ENCODE results near the gene CCDC142.
"Not testable (repeated sequence)": the region's sequence is repeated elsewhere in the genome, so short reads cannot be mapped to it uniquely, and the experiment has no call there.

The CCDC142 gene

GRCh38 chr2:74499267-74499939, 16.6 kb upstream of the CCDC142 start, which contains the start of gene LBX2:
LBX2 (minus strand) TSS chr2:74499603; CDS start chr2:74499537, 66 bp downstream.
- no peak for DNase-seq

- no peak for DNase-seq
Measured at GRCh38 chr2:74498500-74499266, 15.9 kb upstream of the CCDC142 start.

- peak; percentile 22 for DNase-seq
Measured at GRCh38 chr2:74497777-74498499, 15.1 kb upstream of the CCDC142 start.

GRCh38 chr2:74496997-74497776, 14.4 kb upstream of the CCDC142 start:
- no peak for DNase-seq

- DNase-seq, result no peak
Measured at GRCh38 chr2:74495440-74495839, 12.6 kb upstream of the CCDC142 start.

GRCh38 chr2:74493546-74493945, 10.7 kb upstream of the CCDC142 start:
- no peak for DNase-seq

GRCh38 chr2:74491648-74492544, 9.1 kb upstream of the CCDC142 start:
- no peak for DNase-seq

GRCh38 chr2:74489906-74490305, 7.1 kb upstream of the CCDC142 start:
- DNase-seq, result no peak

GRCh38 chr2:74488643-74489481, 6.1 kb upstream of the CCDC142 start:
- no peak for DNase-seq

- DNase-seq, result no peak
Measured at GRCh38 chr2:74486141-74486540, 3.3 kb upstream of the CCDC142 start.

- not testable (repeated sequence) for DNase-seq
Measured at GRCh38 chr2:74483675-74484164, 922 bp upstream of the CCDC142 start.

GRCh38 chr2:74481961-74482800, 617 bp downstream of the CCDC142 start:
- DNase-seq, result peak; percentile 70

GRCh38 chr2:74481431-74481830, 1.4 kb downstream of the CCDC142 start:
- DNase-seq, result no peak

- no peak for DNase-seq
Measured at GRCh38 chr2:74474899-74475298, 7.9 kb downstream of the CCDC142 start.

GRCh38 chr2:74474481-74474880, 8.3 kb downstream of the CCDC142 start:
- no peak for DNase-seq

GRCh38 chr2:74472945-74473258, 9.9 kb downstream of the CCDC142 start:
- DNase-seq, result no peak

GRCh38 chr2:74472086-74472944, 10.5 kb downstream of the CCDC142 start, which contains the start of gene MRPL53:
MRPL53 (minus strand) TSS chr2:74472680; CDS start chr2:74472660, 20 bp downstream.
- DNase-seq, result peak; percentile 96

- DNase-seq, result no peak
Measured at GRCh38 chr2:74471332-74472065, 11.3 kb downstream of the CCDC142 start.
